Measurements from ENCODE around the gene UGP2. TPM values are rescaled to one million over a fixed set of nuclear protein-coding genes. Genes with fewer than 3 reads are reported as not detected.

Gene UGP2
- total and polyA plus RNA-seq, 2 donors (not counting 1 experiment from before 2014, with no cell fraction given): 19.1 to 68.8 TPM

GRCh38 chr2:63865159-63865799 is 23.6 kb downstream of the UGP2 start:
- H3K4me3 ChIP-seq (ENCODE audit: control extremely low read depth in 1 of 5, extremely low read depth in 1 of 5, insufficient read depth in 1 of 5, low read depth in 2 of 5, low read length in 4 of 5): no peak overlapping the region
- Mint-ChIP-seq H3K27me3 (no peaks in the 10 kb centered on the region), H3K27ac (no peak overlapping the region), H3K9me3 (ENCODE audit: insufficient read depth) (no peaks in the 10 kb centered on the region), H3K4me3 (no peak overlapping the region), H3K4me1 (peaks cover 12% of the 10 kb centered on the region)
- ChIA-PET CTCF (interaction anchor here (1.0 to 8.0 kb wide), 5 partner anchors 10 to 175 kb away, joined by 3 to 178 read pairs (median 9); no protein-coding TSS in a partner anchor), POLR2A (no interaction called here)
- H2AFZ ChIP-seq (ENCODE audit: insufficient read depth, low read depth, low read length, poor library complexity, severe bottlenecking): no peak overlapping the region
- H3K4me1 ChIP-seq (ENCODE audit: control insufficient read depth in 2 of 2, insufficient read depth in 2 of 2, low read length in 2 of 2): peaks cover 0 to 2% of the 10 kb centered on the region in 2 donors
- peaks cover 5 to 24% of the 10 kb centered on the region in 2 experiments for H3K36me3 ChIP-seq (replicated peaks in 1 of 2; ENCODE audit: control extremely low read depth in 1 of 2, control insufficient read depth in 1 of 2, extremely low read depth in 1 of 2, insufficient read depth in 2 of 2, low read length in 1 of 2)
- DNase-seq (no peak), ATAC-seq (ENCODE audit: low read depth) (no peak)
- no peak overlapping the region for H3K27ac ChIP-seq (ENCODE audit: low read length in 2 of 2)
- no peaks in the 10 kb centered on the region for H3K27me3 ChIP-seq (replicated peaks in 1 of 4; ENCODE audit: control extremely low read depth in 1 of 4, control insufficient read depth in 3 of 4, insufficient read depth in 4 of 4, low read length in 3 of 4)
- no peak overlapping the region for H3K4me2 ChIP-seq (replicated peaks; ENCODE audit: low read depth, low read length, poor library complexity, severe bottlenecking)
- H3K9me3 ChIP-seq (ENCODE audit: control extremely low read depth in 1 of 3, control insufficient read depth in 2 of 3, insufficient read depth in 1 of 3, low read length in 2 of 3): no peaks in the 10 kb centered on the region
- peaks cover 6% of the 10 kb centered on the region for H4K20me1 ChIP-seq (ENCODE audit: control insufficient read depth, insufficient read depth, low read length, poor library complexity, severe bottlenecking)
- no peak for TF ChIP-seq EZH2 (IDR thresholded peaks at IDR 0.05; ENCODE audit: borderline replicate concordance, insufficient read depth, low read depth, low read length, poor library complexity, severe bottlenecking)
- TF ChIP-seq, protein P1, sequence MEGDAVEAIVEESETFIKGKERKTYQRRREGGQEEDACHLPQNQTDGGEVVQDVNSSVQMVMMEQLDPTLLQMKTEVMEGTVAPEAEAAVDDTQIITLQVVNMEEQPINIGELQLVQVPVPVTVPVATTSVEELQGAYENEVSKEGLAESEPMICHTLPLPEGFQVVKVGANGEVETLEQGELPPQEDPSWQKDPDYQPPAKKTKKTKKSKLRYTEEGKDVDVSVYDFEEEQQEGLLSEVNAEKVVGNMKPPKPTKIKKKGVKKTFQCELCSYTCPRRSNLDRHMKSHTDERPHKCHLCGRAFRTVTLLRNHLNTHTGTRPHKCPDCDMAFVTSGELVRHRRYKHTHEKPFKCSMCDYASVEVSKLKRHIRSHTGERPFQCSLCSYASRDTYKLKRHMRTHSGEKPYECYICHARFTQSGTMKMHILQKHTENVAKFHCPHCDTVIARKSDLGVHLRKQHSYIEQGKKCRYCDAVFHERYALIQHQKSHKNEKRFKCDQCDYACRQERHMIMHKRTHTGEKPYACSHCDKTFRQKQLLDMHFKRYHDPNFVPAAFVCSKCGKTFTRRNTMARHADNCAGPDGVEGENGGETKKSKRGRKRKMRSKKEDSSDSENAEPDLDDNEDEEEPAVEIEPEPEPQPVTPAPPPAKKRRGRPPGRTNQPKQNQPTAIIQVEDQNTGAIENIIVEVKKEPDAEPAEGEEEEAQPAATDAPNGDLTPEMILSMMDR (IDR thresholded peaks at IDR 0.05): no peak
- WGBS (ENCODE audit: insufficient coverage): 100% methylated on average over 3 of the region's 6 CpGs
- peaks cover 13% of the 10 kb centered on the region for H3K79me2 ChIP-seq (ENCODE audit: control insufficient read depth, insufficient read depth, low read length)
- intact Hi-C loops (cut with micrococcal nuclease): loop anchor here (10.0 kb wide), 1 partner anchor 790 kb away; no protein-coding TSS in a partner anchor
- no peak overlapping the region for H3K9ac ChIP-seq (ENCODE audit: low read length)

All from B cell (primary cell).